NOMO-1 treated with dmso at 0.1 percent for 144 hours (cell line): ENCODE measurements around the gene AOPEP.

Source experiments
- DNase-seq: peaks from one replicate; lab custom pipeline; 2025; ENCODE audit not compliant: unreplicated experiment; lab: John Stamatoyannopoulos, UW

The AOPEP gene

DNA sequence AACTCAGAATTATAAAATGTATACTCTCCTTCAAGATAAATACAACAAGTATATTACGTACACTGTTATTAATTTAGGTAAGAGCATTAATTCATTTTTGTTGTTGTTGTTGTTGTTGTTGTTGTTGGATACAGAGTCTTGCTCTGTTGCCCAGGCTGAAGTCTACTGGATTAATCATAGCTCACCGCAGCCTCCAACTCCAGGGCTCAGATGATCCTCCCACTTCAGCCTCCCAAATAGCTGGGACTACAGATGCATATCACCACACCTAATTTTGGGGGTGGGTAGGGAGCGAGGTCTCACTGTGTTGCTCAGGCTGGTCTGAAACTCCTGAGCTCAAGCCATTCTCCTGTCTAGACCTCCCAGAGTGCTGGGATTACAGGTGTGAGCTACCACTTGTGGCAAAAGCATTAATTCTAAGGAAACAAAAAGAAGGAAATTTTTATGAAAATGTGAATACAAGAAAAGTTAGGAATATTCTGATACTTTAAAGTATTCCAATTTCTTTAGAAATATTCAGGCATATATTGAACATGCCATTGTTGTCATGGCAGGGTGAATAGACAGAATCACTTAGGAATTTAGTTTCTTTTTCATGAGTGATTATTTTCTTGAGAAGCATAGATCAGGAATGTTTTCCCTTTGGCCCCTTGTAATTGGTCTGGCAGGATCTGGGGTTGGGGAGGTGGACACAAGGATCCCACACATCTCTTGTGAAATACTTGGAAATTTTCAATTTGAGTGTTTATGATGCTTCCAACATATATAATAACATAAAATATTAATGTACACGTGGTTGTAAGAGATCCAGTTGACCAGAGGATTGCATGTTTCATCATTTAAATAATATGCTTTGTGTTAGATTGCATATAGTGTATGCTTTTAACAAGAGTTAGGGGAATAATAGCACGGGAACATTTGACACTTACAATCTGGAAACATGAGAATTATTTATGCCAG is 327.4 kb downstream of the AOPEP start:
- no peak for DNase-seq

DNA sequence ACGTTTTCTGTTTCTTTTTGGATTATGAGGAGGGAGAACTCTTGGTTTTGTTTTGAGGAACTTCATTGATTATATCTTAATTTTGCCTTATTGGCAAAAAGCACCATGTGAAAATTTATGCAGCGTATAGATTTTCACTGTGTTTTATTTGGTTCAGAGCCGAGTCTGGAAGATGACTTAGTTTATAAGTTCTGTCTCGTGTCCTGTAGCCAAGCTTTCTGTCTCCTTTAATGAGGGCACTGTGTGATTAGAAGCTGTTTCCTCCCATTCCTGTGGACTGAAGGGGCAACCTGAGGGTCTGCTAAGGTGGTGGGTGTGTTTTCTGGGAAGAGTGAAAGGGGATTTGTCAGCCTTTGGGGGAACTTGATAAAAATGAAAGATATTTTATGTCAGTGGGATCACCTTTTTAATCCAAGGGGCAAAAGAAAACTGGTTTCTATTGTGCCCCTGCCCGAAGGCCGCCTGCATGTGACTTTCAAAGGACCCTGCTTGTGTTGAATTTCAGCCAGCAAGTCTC is 328.9 kb downstream of the AOPEP start:
- no peak for DNase-seq

DNA sequence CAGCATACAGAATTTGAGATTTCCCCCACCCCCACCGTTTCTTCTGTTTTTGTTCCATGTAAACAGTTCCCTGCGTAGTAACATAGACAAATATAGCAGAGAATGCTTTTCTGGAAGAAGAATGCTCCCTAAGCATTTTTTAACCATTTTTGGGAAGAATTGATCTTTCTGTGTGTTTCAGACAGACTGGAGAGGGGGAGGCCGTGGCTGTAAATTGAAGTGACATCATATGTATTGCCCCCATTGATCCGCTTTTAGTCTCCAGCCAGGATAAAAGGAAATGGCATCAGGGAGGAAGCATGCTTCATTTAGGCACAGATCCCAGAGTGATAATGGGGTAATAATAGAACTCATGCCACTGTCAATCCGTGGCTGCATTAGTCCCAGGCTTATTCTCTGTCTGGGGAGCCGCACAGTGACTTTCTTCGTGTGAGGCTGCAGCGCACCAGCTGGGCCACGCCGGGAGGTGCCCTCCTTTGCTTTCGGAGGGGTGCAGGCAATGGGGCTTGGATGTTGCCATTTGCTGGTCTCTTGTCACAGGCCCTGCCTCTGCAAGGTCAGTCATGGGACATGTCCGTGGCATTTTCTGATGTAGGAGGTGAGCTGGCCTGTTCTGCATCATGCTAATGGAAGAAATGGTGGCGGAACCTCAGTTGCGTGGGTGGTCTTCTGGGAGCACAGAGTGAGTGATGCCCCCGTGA is 329.5 kb downstream of the AOPEP start:
- no peak for DNase-seq

DNA sequence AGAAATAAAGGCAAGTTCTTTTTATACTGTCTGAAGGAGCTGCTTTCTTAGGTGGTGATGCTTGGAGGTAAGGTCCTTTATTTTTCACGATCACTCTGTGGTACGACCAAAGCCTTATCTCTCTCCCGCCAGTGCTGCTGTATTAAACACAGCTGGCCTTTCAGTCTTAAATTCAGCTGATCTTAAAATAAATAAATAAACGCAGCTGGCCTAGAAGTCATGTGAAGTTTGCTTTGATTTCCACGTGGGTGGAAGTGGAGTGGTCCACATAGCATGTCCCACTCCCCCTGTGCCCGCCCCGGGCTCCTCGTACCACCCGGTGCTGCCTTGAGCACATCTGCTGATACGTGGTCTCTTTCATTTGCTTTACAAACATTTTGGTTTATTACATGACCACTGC is 330.6 kb downstream of the AOPEP start:
- no peak for DNase-seq

DNA sequence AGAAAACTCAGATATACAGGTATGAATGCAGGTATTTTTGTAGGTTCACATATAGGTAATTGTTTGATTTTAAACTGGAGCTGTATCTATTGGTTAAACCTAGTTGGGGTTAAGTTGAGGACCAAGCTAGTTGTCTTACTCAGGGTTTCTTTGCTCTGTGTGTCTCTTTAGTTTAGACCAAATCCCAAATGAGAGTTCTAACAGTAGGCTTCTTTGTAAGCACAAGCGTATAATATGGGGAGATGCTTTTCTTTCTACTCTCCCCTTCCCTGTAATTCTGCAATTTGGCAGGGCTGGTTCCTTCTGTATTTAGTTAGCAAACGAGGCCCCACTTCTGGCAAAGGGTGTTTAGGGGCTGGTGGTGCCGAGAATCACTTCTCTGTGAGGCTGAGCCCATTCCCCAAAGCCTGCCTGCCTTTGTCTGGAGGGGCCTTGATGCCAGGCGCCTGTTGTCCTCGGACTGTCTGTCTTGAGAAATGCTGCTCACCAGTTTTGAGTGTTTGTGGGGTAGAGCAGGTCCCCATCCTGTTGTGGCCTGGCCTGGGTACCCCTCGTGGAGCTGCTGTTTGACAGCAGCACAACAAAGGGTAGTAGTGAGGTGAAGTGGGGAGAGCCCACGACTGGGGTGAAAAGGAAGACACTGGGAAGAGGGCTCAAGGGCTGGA is 331.8 kb downstream of the AOPEP start:
- no peak for DNase-seq

DNA sequence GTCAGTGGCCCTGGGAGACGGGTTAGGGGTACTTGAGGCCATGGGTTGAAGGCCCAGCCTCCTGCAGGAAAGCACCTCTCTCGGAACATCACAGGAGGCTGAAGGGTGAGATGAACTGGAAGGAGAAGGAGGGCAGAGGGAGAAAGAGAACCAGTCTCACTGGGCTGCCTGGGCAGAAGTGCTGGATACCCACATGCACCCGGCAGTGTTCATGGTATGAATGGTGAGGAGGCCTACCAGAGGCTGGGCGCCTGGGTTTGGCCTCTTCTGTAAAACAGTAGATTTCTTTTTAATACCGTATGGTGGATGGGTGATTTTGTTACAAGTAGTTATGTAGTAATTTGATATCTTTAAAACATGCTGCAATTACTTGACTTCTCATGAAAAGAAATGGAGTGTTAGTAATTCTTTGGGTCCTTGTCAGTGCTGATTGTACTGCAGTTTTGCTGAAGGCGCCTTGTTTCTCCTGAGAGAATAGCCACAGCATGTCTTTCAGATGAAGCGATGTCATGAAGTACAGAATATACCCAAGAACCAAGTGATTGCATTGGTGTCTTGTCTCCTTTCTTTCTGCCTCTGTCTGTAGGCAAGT is 332.4 kb downstream of the AOPEP start:
- no peak for DNase-seq

DNA sequence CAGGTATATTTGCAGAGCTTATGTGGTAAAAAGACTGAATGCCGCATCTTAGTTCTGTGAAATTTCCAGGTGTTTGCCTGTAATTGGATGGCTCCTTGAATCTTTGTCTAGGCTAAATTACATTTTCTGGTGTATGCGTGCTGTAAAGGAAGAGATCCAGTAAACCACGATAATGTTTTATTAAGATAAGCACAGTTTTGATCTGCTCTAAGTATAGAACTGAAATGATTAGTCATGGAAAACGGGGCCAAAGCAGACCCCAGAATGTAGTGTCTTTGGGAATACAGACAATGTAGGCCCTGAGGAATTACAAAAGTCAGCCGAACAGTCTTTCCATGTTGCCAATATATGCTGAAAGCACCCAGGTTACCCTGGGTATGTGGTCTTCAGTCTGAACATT is 333.7 kb downstream of the AOPEP start:
- DNase-seq, result no peak

DNA sequence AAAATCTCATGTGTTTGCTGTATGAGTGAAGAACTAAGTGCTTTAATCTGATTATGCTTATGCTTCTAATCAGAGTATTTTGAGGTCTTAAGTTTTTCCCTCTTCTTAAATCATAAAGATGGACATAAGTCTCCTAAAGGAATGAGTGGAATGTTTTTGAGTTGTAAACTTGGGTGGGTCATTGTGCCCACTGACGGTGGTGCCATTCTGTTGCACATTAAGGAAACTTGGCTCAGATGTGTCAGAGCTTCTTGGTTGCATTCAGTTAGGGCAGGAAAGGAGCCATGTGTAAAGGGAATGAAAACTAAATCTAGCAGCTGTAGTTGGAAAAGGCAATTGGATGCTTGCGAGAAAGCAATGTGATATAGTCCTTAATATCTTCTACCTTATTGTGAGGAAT is 334.4 kb downstream of the AOPEP start:
- DNase-seq, result no peak

DNA sequence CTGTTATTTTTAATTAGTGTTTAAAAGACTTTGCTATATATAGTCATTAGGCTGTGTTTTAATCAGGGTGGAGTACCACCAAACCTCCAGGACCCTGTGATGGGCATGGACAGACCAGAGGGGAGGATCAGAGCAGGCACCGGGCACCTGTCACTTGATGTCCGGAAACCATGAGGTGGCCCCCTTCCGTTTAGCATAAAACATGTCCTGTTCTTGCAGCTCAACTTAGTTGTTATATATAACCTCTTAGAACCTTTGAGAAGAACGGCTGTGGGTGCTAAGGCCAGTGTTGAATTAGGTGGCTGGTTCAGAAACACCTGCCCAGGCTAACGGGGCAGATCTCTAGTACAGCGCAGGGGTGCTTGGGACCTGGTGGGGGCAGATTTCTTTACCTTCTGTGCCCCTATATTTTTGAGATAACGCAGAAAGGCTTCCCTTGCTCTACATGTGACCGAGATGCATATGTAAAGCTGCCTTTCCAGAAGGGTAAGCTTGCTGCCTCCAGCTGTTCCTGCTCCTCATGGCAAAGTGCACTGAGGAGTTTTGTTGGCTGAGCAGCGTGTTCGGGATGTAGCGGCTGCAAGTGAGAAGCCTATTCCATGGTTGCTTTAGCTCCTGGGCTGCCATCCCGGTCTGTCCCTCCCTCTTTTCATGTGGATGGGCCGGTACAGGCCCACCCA is 335.6 kb downstream of the AOPEP start:
- DNase-seq, result no peak

DNA sequence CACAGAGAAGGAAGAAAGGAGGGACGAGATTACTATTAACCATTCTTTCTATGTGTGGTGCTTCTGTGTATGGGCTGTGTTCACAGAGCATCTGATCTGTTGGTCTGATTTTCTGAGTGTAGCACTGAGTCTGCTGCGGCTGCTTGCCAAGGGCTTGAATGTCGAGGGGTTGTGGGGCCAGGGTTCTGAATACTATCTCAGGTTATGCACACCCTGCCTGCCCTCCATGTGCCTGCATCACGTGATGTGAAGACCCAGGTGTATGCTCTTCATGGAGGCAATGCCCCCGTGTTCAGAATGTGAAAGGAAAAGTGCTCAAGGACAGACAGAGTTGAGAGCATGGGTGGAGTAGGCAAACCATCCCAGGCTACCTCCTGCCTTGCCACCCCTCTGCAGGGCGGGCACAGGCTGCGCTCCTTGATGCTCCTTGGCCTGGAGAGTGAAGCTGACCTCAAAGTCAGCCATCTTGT is 336.1 kb downstream of the AOPEP start:
- DNase-seq, result no peak

DNA sequence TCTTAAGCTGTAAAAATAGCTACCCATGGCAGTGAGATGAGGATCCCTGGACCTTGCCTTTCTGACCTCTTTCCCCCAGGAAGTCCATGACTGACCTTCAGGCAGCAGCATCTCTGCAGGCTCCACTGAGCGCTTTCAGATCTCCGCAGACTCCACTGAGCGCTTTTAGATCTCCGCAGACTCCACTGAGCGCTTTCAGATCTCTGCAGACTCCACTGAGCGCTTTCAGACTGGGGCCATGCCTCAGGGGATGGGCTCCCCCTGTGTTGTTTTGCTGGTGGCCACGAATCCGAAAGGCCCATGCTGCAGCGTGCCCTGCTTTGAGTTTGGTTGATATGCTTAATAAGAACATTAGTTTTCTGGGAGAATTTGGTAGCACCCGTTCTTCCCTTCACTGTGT is 336.8 kb downstream of the AOPEP start:
- DNase-seq, result no peak

DNA sequence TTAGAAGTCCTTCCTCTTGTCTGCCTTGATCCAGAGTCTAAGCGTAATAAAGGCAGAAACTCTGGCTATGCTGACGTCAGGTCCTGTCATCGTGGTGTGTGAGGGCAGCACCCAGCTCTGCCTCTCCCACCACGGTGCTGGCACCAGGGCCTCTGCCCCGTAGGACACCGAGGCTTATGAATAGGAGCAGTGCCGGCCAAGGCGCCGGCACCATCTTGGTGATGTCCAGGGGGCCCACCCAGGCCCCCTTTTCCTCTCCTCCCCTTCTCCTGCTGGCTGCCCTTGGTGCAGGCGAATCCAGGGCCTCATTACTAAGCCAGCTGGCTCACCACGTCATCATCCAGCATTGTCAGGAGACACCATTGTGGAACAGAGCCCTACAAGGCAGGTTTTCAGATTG is 338.7 kb downstream of the AOPEP start:
- no peak for DNase-seq

DNA sequence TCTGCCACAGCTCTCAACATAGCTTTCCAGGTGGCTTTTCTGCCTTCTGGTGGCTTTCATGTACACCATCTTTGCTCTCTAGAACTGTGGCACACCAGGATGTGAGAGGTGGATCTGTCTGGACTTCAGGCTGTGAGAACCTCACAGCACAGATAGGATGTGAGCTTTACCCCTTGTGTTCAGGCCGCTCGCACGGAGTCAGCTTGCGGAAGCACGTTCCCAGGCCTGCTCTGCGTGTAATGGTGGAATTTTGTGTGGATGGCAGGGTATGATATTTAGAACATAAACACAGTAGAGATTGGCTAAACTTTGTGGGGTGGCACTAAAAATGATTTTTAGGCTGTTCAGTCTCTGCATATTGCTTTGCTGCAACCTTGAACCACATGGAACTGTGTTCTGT is 340.6 kb downstream of the AOPEP start:
- DNase-seq, result no peak

DNA sequence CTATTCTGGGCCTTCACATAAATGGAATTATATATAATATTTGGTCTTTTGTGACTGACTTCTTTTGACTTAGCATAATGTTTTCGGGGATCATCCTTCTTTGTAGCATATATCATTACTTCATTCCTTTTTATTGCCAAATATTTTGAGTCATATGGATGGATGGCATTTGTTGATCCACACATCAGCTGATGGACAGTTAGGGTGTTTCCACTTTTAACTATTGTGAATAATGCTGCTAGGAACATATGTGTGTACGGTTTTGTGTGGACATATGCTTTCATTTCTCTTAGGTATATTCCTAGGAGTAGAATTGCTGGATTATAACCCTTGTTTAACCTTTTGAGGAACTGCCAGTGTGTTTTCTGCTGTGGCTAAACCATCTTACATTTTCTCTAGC is 341.4 kb downstream of the AOPEP start:
- DNase-seq, result no peak

DNA sequence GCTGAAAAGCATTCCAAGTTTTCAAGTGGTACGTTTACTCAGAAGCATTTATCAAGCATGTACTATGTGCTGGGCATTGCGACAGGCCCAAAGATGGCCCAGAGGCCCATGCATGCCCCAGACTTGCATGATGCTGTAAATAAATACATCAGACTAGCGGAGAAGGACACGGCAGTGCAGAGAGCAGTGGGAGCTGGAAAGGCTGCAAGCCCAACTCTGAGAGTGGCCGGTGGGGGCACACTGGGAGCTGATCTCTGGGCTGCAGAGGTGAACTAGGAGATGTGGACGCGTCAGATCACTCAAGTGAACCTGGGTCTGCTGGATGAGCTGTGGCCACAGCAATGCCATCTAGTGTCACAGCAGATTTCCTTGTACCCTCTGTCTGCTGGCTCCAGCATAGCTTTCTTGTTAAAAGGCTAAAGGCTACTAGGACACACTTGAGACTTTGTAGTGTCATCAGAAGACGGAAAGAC is 344.1 kb downstream of the AOPEP start:
- DNase-seq, result no peak

DNA sequence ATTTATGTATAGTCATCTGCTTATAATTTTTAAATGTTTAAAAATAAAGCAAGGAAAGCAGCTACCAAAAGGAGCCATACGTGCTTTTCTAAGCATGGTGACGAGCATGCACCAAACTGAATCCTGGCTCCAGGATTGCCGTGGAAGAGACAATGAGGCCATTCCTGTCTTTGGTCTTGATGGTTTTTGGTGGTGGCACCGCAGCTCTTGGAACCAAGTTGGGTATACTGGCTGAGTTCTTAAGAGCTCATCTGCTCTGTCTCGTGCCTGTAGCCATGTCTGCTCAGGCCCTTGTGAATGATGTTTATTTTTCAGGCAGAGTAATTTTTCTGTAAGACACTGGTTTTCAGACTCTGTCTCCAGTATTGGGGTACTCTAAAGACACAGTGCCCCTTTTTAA is 345.0 kb downstream of the AOPEP start:
- DNase-seq, result no peak

DNA sequence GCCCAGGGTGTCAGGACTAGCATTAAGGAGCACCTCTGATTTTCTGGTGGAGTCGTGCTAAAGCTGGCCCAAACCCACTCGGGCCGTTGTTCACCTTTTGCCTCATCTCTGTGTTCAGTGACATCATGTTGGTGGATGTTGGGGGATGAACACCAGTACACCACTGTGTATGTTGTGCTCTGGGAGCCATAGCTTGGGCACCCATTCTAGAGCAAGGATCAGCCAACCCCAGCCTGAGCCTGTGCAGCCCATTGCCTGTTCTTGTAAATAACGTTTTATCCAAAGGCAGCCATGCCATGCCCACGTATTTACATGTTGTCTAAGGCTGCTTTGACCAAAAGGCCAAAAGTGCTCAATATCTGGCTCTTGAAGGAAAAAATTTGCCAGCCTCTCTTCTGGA is 345.4 kb downstream of the AOPEP start:
- DNase-seq, result no peak

DNA sequence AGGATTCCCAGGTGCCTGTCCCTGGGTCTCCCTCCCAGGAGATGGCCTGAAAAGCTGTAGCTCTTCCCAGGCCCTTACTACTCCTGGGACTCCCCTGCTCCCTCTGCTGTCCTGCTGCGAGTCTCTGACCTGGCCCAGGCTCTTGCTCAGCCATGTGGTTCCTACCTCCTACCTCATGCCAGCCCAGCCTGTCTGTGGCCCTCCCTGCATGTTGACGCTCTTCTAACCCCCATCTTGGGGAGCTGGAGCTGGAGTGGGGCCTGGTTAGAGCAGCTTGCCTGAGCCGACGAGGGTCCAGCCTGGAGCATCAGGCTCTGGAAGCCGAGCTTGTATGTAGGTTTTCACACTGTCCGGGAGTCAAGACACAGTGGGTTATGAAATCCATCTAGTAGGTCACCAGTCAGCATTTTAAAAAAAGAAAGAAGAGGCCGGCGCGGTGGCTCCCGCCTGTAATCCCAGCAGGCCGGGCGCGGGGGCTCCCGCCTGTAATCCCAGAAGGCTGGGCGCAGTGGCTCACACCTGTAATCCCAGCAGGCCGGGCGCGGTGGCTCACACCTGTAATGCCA is 346.6 kb downstream of the AOPEP start:
- no peak for DNase-seq

DNA sequence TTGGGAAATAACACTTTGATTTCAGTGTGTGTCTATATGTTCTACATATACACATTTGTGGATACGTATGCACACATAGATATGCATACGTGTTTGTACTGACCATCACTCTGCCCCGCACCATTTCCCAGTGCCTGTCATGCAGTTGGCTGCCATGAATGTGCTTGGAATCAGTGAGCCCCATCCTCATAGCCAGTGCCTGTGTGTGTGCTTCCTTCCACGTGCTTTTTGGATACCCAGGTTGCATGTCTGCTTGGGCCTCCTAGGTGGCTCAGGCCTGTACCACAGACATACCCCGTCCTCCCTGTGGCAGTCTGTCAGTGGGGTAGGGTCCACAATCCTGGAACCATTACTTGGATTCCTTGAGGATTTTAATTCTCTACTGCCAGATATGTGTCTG is 347.4 kb downstream of the AOPEP start:
- DNase-seq, result no peak

DNA sequence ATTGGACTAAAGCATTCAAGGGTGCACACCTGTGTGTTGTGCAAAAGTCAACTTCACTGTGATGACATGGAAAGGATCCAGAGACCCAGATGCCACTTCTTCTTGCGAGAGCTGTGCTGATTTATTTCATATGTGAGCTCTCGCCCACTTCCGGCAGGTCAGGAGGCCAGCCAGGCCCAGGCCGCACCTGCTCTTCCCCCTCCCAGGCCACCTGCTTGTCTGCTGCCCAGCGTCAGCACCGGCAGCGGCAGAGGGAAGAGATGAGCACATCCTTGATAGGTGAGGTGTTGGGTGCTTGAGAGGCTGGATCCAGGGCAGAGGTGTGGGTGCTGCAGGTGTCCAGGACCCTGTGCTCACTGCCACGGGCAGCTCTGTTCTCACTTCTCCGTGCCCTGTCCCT is 348.1 kb downstream of the AOPEP start:
- DNase-seq, result no peak
